WTC11 (cell line): ENCODE data around the gene CDH22. TPM values are rescaled to one million over a fixed set of nuclear protein-coding genes. Genes with fewer than 3 reads are reported as not detected.

Source experiments
- ATF1 ChIP-seq: sonication (generic); formaldehyde crosslinking; IDR thresholded peaks from 2 replicates; pipeline ENCODE4 v1.8.1; 2023; ENCODE audit warnings: mild to moderate bottlenecking, moderate library complexity, missing genetic modification reagents
- ATF2 ChIP-seq: sonication (generic); formaldehyde crosslinking; IDR thresholded peaks from 2 replicates; pipeline ENCODE4 v1.8.1; 2022; ENCODE audit warnings: low read depth, missing genetic modification reagents, borderline replicate concordance
- CBFB ChIP-seq: sonication (generic); formaldehyde crosslinking; IDR thresholded peaks from 2 replicates; pipeline ENCODE4 v1.8.1; 2022; ENCODE audit warnings: mild to moderate bottlenecking, low read depth, missing genetic modification reagents
- CREB1 ChIP-seq: sonication (generic); formaldehyde crosslinking; IDR thresholded peaks from 2 replicates; pipeline ENCODE4 v1.8.0; 2023; ENCODE audit warnings: mild to moderate bottlenecking, missing genetic modification reagents
- CREM ChIP-seq: sonication (generic); formaldehyde crosslinking; IDR thresholded peaks from 2 replicates; pipeline ENCODE4 v1.8.1; 2022; ENCODE audit warnings: mild to moderate bottlenecking, missing genetic modification reagents, moderate library complexity
- CTCF ChIP-seq: fragments of 200-600 bp; IDR thresholded peaks from 2 replicates; pipeline ENCODE4 v1.8.0; 2022; ENCODE audit warnings: antibody characterized with exemption
- E2F5 ChIP-seq: sonication (generic); formaldehyde crosslinking; IDR thresholded peaks from 2 replicates; pipeline ENCODE4 v1.8.1; 2022; ENCODE audit warnings: mild to moderate bottlenecking, moderate library complexity, missing genetic modification reagents
- ESRRA ChIP-seq: sonication (generic); formaldehyde crosslinking; IDR thresholded peaks from 2 replicates; pipeline ENCODE4 v1.8.1; 2022; ENCODE audit warnings: mild to moderate bottlenecking, missing genetic modification reagents, borderline replicate concordance
- FOXJ3 ChIP-seq: sonication (generic); formaldehyde crosslinking; IDR thresholded peaks from 2 replicates; pipeline ENCODE4 v1.9.0; 2021; ENCODE audit warnings: missing genetic modification reagents, mild to moderate bottlenecking, borderline replicate concordance
- IRF2 ChIP-seq: sonication (generic); formaldehyde crosslinking; IDR thresholded peaks from 2 replicates; pipeline ENCODE4 v1.8.0; 2022; ENCODE audit warnings: low read depth, missing genetic modification reagents, borderline replicate concordance
- MAX ChIP-seq: sonication (generic); formaldehyde crosslinking; IDR thresholded peaks from 2 replicates; pipeline ENCODE4 v1.8.0; 2022; ENCODE audit warnings: mild to moderate bottlenecking, missing genetic modification reagents
- MLX ChIP-seq: sonication (generic); formaldehyde crosslinking; IDR thresholded peaks from 2 replicates; pipeline ENCODE4 v1.8.1; 2023; ENCODE audit warnings: mild to moderate bottlenecking, missing genetic modification reagents, moderate library complexity
- NR1H2 ChIP-seq: sonication (generic); formaldehyde crosslinking; IDR thresholded peaks from 2 replicates; pipeline ENCODE4 v1.9.0; 2021; ENCODE audit warnings: mild to moderate bottlenecking, moderate library complexity, missing genetic modification reagents
- NR2C2 ChIP-seq: sonication (generic); formaldehyde crosslinking; IDR thresholded peaks from 2 replicates; pipeline ENCODE4 v1.8.0; 2022; ENCODE audit warnings: mild to moderate bottlenecking, missing genetic modification reagents
- NR3C1 ChIP-seq: sonication (generic); formaldehyde crosslinking; conservative IDR thresholded peaks from 2 replicates; pipeline ENCODE4 v1.8.1; 2023; ENCODE audit warnings: low read depth, mild to moderate bottlenecking, missing genetic modification reagents
- RORB ChIP-seq: fragments of 250-450 bp; sonication (Bioruptor Pico); IDR thresholded peaks from 2 replicates; pipeline ENCODE4 v1.9.0; 2021; ENCODE audit warnings: mild to moderate bottlenecking
- SOX15 ChIP-seq: fragments of 250-450 bp; sonication (Bioruptor Pico); IDR thresholded peaks from 2 replicates; pipeline ENCODE4 v1.9.0; 2021; ENCODE audit warnings: mild to moderate bottlenecking
- TCF7 ChIP-seq: sonication (generic); formaldehyde crosslinking; IDR thresholded peaks from 2 replicates; pipeline ENCODE4 v1.8.0; 2022; ENCODE audit warnings: mild to moderate bottlenecking, low read depth, missing genetic modification reagents, moderate library complexity
- TEAD1 ChIP-seq: sonication (generic); formaldehyde crosslinking; IDR thresholded peaks from 2 replicates; pipeline ENCODE4 v1.8.0; 2022; ENCODE audit warnings: mild to moderate bottlenecking, missing genetic modification reagents
- USF2 ChIP-seq: sonication (generic); formaldehyde crosslinking; IDR thresholded peaks from 2 replicates; pipeline ENCODE4 v1.8.1; 2023; ENCODE audit warnings: mild to moderate bottlenecking, missing genetic modification reagents, moderate library complexity
- ZBTB43 ChIP-seq: sonication (generic); formaldehyde crosslinking; IDR thresholded peaks from 2 replicates; pipeline ENCODE4 v1.8.1; 2023; ENCODE audit warnings: mild to moderate bottlenecking, missing genetic modification reagents
- ZNF232 ChIP-seq: sonication (generic); formaldehyde crosslinking; IDR thresholded peaks from 2 replicates; pipeline ENCODE4 v1.8.0; 2022; ENCODE audit warnings: mild to moderate bottlenecking, missing genetic modification reagents
- ZNF263 ChIP-seq: sonication (generic); formaldehyde crosslinking; IDR thresholded peaks from 2 replicates; pipeline ENCODE4 v1.8.1; 2022; ENCODE audit warnings: low read depth, mild to moderate bottlenecking, moderate library complexity, missing genetic modification reagents
- ZNF317 ChIP-seq: sonication (generic); formaldehyde crosslinking; IDR thresholded peaks from 2 replicates; pipeline ENCODE4 v1.8.1; 2023; ENCODE audit warnings: low read depth, mild to moderate bottlenecking, moderate library complexity, missing genetic modification reagents, borderline replicate concordance
- total RNA-seq: library from RNA; stranded (reverse); gene quantifications from 3 replicates; pipeline ENCODE4 v1.2.3, GENCODE V29; 2021

Gene CDH22
- total RNA-seq, 1 experiment from 2014 or later: 0.13 TPM

- TF ChIP-seq ZBTB43 (CRISPR knock-in tag): peak; percentile 92; the same call in 1 of the 2 replicates
- peak; percentile 91 for TF ChIP-seq NR3C1
- peak; percentile 73; the same call in 1 of the 2 replicates for TF ChIP-seq ESRRA (CRISPR knock-in tag)
- no peak; the same call in 1 of the 2 replicates for TF ChIP-seq ZNF263 (CRISPR knock-in tag)
- TF ChIP-seq USF2 (CRISPR knock-in tag): peak; percentile 39; the same call in 1 of the 2 replicates
- no peak for TF ChIP-seq SOX15 (CRISPR knock-in tag)
- TF ChIP-seq ATF2: no peak
- peak; percentile 97 for TF ChIP-seq TEAD1 (CRISPR knock-in tag)
- 0 out of 2 replicates have a peak, but pooled peaks have one; percentile 60 for TF ChIP-seq E2F5 (CRISPR knock-in tag)
- TF ChIP-seq NR2C2 (CRISPR knock-in tag): peak; percentile 62; the same call in 1 of the 2 replicates
- TF ChIP-seq NR1H2: peak; percentile 83; the same call in 1 of the 2 replicates
- TF ChIP-seq TCF7 (CRISPR knock-in tag): peak; percentile 61; the same call in 1 of the 2 replicates
- peak; percentile 82; the same call in 1 of the 2 replicates for TF ChIP-seq CREB1
- peak; percentile 62; the same call in 1 of the 2 replicates for TF ChIP-seq ZNF317 (CRISPR knock-in tag)
- TF ChIP-seq MAX: peak; percentile 95
- TF ChIP-seq CBFB (CRISPR knock-in tag): 0 out of 2 replicates have a peak, but pooled peaks have one; percentile 51
- no peak for TF ChIP-seq RORB (CRISPR knock-in tag)
- peak; percentile 92 for TF ChIP-seq ZNF232 (CRISPR knock-in tag)
- 0 out of 2 replicates have a peak, but pooled peaks have one; percentile 63 for TF ChIP-seq ATF1 (CRISPR knock-in tag)
- peak; percentile 88 for TF ChIP-seq CREM (CRISPR knock-in tag)
- TF ChIP-seq CTCF: no peak
- no peak for TF ChIP-seq IRF2 (CRISPR knock-in tag)
- 0 out of 2 replicates have a peak, but pooled peaks have one; percentile 62 for TF ChIP-seq FOXJ3 (CRISPR knock-in tag)
- peak; percentile 73; the same call in 1 of the 2 replicates for TF ChIP-seq MLX (CRISPR knock-in tag)
Measured at GRCh38 chr20:46230801-46231282, 77.5 kb downstream of the CDH22 start (continued).
